ENCODE results near the gene SEPTIN3. TPM values are rescaled to one million over a fixed set of nuclear protein-coding genes. Genes with fewer than 3 reads are reported as not detected.

The SEPTIN3 gene
- total RNA-seq, 1 donor from 2014 or later: 75.0 TPM

GRCh38 chr22:41968601-41969000 lies 642 bp upstream of the SEPTIN3 start:
- no peaks in the 10 kb centered on the region for H3K9me3 Mint-ChIP-seq
- peaks cover 20% of the 10 kb centered on the region for H3K4me1 Mint-ChIP-seq
- H3K36me3 Mint-ChIP-seq (ENCODE audit: low read depth): no peaks in the 10 kb centered on the region
- H3K27me3 Mint-ChIP-seq (ENCODE audit: low read depth): peaks cover 10% of the 10 kb centered on the region
- DNase-seq (ENCODE audit: low read depth, low spot score): no peak
- no peak for TF ChIP-seq CTCF (conservative IDR thresholded peaks at IDR 0.05)
- H3K27ac Mint-ChIP-seq (ENCODE audit: unreplicated experiment): peak overlapping the region; percentile 60
- H3K4me3 Mint-ChIP-seq: no peak overlapping the region

GRCh38 chr22:41970601-41971000 lies 1.4 kb downstream of the SEPTIN3 start:
- Mint-ChIP-seq H3K4me1 (peaks cover 10% of the 10 kb centered on the region), H3K36me3 (ENCODE audit: low read depth) (no peaks in the 10 kb centered on the region), H3K9me3 (no peaks in the 10 kb centered on the region), H3K27me3 (ENCODE audit: low read depth) (peaks cover 26% of the 10 kb centered on the region), H3K4me3 (no peak overlapping the region), H3K27ac (ENCODE audit: unreplicated experiment) (no peak overlapping the region)
- DNase-seq (ENCODE audit: low read depth, low spot score): no peak
- no peak for TF ChIP-seq CTCF (conservative IDR thresholded peaks at IDR 0.05)

DNA sequence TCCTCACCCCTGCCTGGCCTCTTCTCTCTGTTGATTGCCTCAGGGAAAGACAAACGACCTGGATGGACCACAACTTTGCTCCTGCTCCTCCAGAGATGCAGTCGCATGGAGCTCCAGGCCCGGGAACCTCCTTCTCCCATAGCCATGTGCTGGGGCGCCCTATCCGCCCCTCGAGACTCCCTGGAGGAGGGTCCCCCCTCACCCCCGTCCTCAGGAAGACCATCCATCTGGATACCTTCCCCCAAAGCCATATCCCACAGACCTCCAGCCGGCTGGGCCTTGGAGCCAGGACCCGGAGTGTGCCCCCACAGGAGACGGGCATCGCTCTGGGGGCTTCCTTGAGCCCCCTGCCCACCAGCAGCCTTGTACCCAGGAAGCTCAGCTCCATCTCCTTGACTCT lies 2.2 kb downstream of the SEPTIN3 start:
- peaks cover 12% of the 10 kb centered on the region for H3K4me1 Mint-ChIP-seq
- no peak for TF ChIP-seq CTCF (conservative IDR thresholded peaks at IDR 0.05)
- H3K4me3 Mint-ChIP-seq: no peak overlapping the region
- no peaks in the 10 kb centered on the region for H3K36me3 Mint-ChIP-seq (ENCODE audit: low read depth)
- H3K9me3 Mint-ChIP-seq: no peaks in the 10 kb centered on the region
- H3K27ac Mint-ChIP-seq (ENCODE audit: unreplicated experiment): no peak overlapping the region
- peaks cover 33% of the 10 kb centered on the region for H3K27me3 Mint-ChIP-seq (ENCODE audit: low read depth)
- DNase-seq (ENCODE audit: low read depth, low spot score): no peak

GRCh38 chr22:41974691-41975290 lies 5.5 kb downstream of the SEPTIN3 start:
- Mint-ChIP-seq H3K27me3 (ENCODE audit: low read depth) (peaks cover 44% of the 10 kb centered on the region), H3K4me1 (peaks cover 28% of the 10 kb centered on the region), H3K9me3 (no peaks in the 10 kb centered on the region), H3K4me3 (peak overlapping the region; percentile 84), H3K36me3 (ENCODE audit: low read depth) (no peaks in the 10 kb centered on the region), H3K27ac (ENCODE audit: unreplicated experiment) (no peak overlapping the region)
- no peak for DNase-seq (ENCODE audit: low read depth, low spot score)
- no peak for TF ChIP-seq CTCF (conservative IDR thresholded peaks at IDR 0.05)

DNA sequence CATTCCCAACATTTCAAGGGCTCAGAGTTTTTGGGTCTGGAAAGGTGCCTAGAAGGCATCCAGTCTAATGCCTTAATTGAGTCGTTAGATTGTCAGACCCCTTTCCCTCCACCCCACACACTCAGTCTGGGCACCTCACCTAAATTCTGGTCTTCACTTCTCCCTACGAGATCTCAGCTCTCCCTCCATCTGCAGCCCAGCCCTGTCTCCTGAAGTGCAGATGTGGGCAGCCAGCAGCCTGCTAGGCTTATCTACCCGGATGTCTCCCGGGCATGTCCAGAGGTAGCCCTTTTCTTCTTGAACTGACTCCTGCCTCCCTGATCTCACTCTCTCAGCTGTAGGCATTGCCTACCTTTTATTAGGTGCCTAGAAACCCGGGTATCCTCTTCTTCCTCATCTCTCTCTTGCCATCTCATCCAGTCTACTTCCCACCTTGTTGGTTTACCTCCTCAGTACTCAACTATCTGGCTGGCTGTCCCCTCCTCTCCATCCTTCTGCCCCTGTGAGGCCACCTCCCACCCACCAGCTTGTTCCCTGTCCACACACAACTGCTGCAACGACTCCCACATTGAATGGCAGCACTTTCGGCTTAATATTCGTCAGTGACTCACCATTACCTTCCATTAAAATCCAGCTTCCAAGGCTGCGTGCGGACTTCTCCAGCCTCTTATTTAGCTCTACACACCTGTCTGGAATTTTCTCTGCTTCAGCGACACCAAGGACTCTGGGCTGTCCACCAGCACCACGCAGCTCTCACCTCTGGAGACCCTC lies 6.2 kb downstream of the SEPTIN3 start:
- DNase-seq (ENCODE audit: low read depth, low spot score): no peak
- H3K36me3 Mint-ChIP-seq (ENCODE audit: low read depth): no peaks in the 10 kb centered on the region
- no peak overlapping the region for H3K27ac Mint-ChIP-seq (ENCODE audit: unreplicated experiment)
- H3K27me3 Mint-ChIP-seq (ENCODE audit: low read depth): peaks cover 44% of the 10 kb centered on the region
- TF ChIP-seq CTCF (conservative IDR thresholded peaks at IDR 0.05): no peak
- peak overlapping the region; percentile 84 for H3K4me3 Mint-ChIP-seq
- peaks cover 28% of the 10 kb centered on the region for H3K4me1 Mint-ChIP-seq
- no peaks in the 10 kb centered on the region for H3K9me3 Mint-ChIP-seq
